ENCODE results near the gene KIF17. TPM values are rescaled to one million over a fixed set of nuclear protein-coding genes. Genes with fewer than 3 reads are reported as not detected.

Gene KIF17
- total RNA-seq, 2 donors from 2014 or later = 0.68 to 3.2 TPM

DNA sequence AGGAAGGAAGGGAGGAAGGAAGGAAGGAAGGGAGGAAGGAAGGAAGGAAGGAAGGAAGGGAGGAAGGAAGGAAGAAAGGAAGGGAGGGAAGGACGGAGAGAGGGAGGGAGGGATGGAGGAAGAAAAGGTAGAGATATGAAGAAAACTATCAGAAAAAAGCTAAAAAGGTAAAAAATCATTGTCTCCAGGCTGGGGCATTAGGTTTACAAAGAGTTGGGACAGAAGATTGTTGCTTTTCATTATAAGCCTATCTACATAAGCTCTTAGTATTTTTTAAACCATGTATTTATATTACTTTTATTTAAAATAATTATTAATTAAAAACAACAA lies 91.7 kb downstream of the KIF17 start:
- H3K27me3 ChIP-seq (replicated peaks; ENCODE audit: insufficient read depth) = peaks cover 5% of the 10 kb centered on the region
- no peaks in the 10 kb centered on the region for H3K4me1 ChIP-seq (ENCODE audit: control insufficient read depth in 1 of 2, low read depth in 2 of 2)
- TF ChIP-seq, protein P1, sequence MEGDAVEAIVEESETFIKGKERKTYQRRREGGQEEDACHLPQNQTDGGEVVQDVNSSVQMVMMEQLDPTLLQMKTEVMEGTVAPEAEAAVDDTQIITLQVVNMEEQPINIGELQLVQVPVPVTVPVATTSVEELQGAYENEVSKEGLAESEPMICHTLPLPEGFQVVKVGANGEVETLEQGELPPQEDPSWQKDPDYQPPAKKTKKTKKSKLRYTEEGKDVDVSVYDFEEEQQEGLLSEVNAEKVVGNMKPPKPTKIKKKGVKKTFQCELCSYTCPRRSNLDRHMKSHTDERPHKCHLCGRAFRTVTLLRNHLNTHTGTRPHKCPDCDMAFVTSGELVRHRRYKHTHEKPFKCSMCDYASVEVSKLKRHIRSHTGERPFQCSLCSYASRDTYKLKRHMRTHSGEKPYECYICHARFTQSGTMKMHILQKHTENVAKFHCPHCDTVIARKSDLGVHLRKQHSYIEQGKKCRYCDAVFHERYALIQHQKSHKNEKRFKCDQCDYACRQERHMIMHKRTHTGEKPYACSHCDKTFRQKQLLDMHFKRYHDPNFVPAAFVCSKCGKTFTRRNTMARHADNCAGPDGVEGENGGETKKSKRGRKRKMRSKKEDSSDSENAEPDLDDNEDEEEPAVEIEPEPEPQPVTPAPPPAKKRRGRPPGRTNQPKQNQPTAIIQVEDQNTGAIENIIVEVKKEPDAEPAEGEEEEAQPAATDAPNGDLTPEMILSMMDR (IDR thresholded peaks at IDR 0.05) = no peak
- H3K36me3 ChIP-seq = no peaks in the 10 kb centered on the region
- no peak overlapping the region for H3K27ac ChIP-seq
- H3K4me3 ChIP-seq = no peak overlapping the region
- DNase-seq (ENCODE audit: low spot score) = no peak
- no peak for ATAC-seq (ENCODE audit: insufficient number of reproducible peaks, low FRiP score, low read depth)
- H3K9me3 ChIP-seq = no peaks in the 10 kb centered on the region

DNA sequence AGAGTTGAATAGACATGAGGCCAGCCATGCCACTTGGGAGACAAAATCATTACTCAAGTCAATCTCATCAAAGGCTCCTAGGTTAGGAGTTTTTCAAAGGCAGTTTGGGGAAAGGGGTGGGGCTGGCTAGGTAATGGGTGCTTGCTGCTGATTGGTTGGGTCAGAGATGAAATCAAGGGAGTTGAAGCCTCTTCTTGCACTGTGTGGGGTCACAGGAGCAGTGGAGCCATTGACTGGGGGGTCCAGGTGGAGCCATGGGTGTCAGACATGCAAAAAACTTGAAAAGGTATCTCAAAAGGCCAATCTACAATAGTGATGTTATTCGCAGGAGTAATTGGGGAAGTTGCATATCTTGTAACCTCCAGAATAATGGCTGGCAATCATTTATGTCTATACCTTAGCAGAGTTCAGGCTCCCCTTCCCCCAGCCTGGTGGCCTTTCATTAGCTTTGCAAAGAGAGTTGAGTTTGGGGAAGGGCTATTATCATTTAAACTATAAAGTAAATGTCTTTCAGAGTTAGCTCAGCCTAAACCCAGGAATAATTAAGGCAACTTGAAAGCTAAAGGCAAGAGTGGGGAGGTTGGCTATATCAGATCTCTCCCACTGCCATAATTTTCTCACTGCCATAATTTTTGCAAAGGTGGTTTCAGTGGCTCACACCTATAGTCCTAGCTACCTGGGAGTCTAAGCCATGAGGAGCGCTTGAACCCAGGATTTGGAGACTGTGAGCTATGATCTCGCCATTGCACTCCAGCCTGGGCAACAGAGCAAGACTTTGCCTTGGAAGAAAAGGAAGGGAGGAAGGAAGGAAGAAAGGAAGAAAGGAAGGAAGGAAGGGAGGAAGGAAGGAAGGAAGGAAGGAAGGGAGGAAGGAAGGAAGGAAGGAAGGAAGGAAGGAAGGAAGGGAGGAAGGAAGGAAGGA lies 92.4 kb downstream of the KIF17 start:
- DNase-seq (ENCODE audit: low spot score) (no peak), ATAC-seq (ENCODE audit: insufficient number of reproducible peaks, low FRiP score, low read depth) (no peak)
- Histone ChIP-seq H3K27me3 (replicated peaks; ENCODE audit: insufficient read depth) (peaks cover 5% of the 10 kb centered on the region), H3K4me3 (no peak overlapping the region), H3K36me3 (no peaks in the 10 kb centered on the region), H3K9me3 (no peaks in the 10 kb centered on the region), H3K27ac (no peak overlapping the region), H3K4me1 (ENCODE audit: control insufficient read depth in 1 of 2, low read depth in 2 of 2) (no peaks in the 10 kb centered on the region)
- TF ChIP-seq, protein P1 (IDR thresholded peaks at IDR 0.05) = no peak

DNA sequence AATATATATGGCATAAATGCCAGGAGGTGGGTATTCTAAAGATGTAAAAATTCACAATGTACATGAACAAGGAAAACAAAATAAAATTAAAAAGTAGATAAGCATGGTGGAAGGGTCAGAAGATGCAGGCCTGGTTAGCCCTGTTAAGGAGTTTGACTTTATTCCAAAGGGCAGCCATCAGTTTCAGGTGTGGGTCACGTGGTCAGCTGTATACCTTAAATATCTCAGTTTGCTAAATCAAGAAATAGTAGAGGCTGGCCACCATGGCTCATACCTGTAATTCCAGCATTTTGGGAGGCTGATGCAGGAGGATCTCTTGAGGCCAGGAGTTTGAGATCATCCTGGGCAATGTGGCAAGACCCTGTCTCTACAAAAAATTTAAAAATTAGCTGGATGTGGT lies 93.1 kb downstream of the KIF17 start:
- Histone ChIP-seq H3K4me1 (ENCODE audit: control insufficient read depth in 1 of 2, low read depth in 2 of 2) (no peaks in the 10 kb centered on the region), H3K27me3 (replicated peaks; ENCODE audit: insufficient read depth) (peaks cover 5% of the 10 kb centered on the region), H3K27ac (no peak overlapping the region), H3K36me3 (no peaks in the 10 kb centered on the region), H3K4me3 (no peak overlapping the region), H3K9me3 (no peaks in the 10 kb centered on the region)
- TF ChIP-seq, protein P1 (IDR thresholded peaks at IDR 0.05) = no peak
- ATAC-seq (ENCODE audit: insufficient number of reproducible peaks, low FRiP score, low read depth) (no peak), DNase-seq (ENCODE audit: low spot score) (no peak)

GRCh38 chr1:20621012-20621411 lies 96.8 kb downstream of the KIF17 start:
- Histone ChIP-seq H3K27me3 (replicated peaks; ENCODE audit: insufficient read depth) (peaks cover 5% of the 10 kb centered on the region), H3K36me3 (no peaks in the 10 kb centered on the region), H3K9me3 (no peaks in the 10 kb centered on the region), H3K27ac (no peak overlapping the region), H3K4me1 (ENCODE audit: control insufficient read depth in 1 of 2, low read depth in 2 of 2) (peaks cover 0 to 11% of the 10 kb centered on the region in 2 donors), H3K4me3 (no peak overlapping the region)
- DNase-seq (ENCODE audit: low spot score) (no peak), ATAC-seq (ENCODE audit: insufficient number of reproducible peaks, low FRiP score, low read depth) (no peak)
- TF ChIP-seq, protein P1 (IDR thresholded peaks at IDR 0.05) = no peak

GRCh38 chr1:20619999-20620398 lies 97.8 kb downstream of the KIF17 start:
- no peaks in the 10 kb centered on the region for H3K36me3 ChIP-seq
- TF ChIP-seq, protein P1 (IDR thresholded peaks at IDR 0.05) = no peak
- H3K9me3 ChIP-seq = no peaks in the 10 kb centered on the region
- no peak overlapping the region for H3K4me3 ChIP-seq
- ATAC-seq (ENCODE audit: insufficient number of reproducible peaks, low FRiP score, low read depth) (no peak), DNase-seq (ENCODE audit: low spot score) (no peak)
- peaks cover 0 to 16% of the 10 kb centered on the region in 2 donors for H3K4me1 ChIP-seq (ENCODE audit: control insufficient read depth in 1 of 2, low read depth in 2 of 2)
- H3K27me3 ChIP-seq (replicated peaks; ENCODE audit: insufficient read depth) = peaks cover 5% of the 10 kb centered on the region
- H3K27ac ChIP-seq = no peak overlapping the region

All from thoracic aorta (tissue), 2 donors.